ENCODE data around the gene ASPA. TPM values are rescaled to one million over a fixed set of nuclear protein-coding genes. Genes with fewer than 3 reads are reported as not detected.
A peak's percentile ranks its signal among the peaks of the same experiment; 100 is the strongest.

Gene ASPA
- total and polyA plus RNA-seq, 2 of the 13 experiments (the other 11 are each of a cell fraction or from before 2014, with no cell fraction given): not detected

- no peak for ATAC-seq
- POLR2A ChIA-PET: no interaction called here
- no peak for TF ChIP-seq MAF1 (CRISPR knock-in tag; IDR thresholded peaks at IDR 0.05; ENCODE audit: borderline replicate concordance)
- TF ChIP-seq ZNF562 (CRISPR knock-in tag; IDR thresholded peaks at IDR 0.05; ENCODE audit: borderline replicate concordance): no peak
- TF ChIP-seq ZNF792 (CRISPR knock-in tag; IDR thresholded peaks at IDR 0.05): no peak
- 45% methylated on average over 8 of the region's 8 CpGs for WGBS (ENCODE audit: low lambda C conversion rate)
- intact Hi-C loops (cut with micrococcal nuclease; ENCODE audit: unreplicated experiment): no loop called here
- H3K36me3 ChIP-seq (replicated peaks in 1 of 2; ENCODE audit: control insufficient read depth in 1 of 2, insufficient read depth in 2 of 2, low read length in 2 of 2): no peaks in the 10 kb centered on the region
- no TSS peak for BruUV-seq (replicated peaks)
- H3K4me2 ChIP-seq (ENCODE audit: low read depth, low read length): no peak overlapping the region
- H3K27me3 ChIP-seq (ENCODE audit: control insufficient read depth in 1 of 2, insufficient read depth in 2 of 2, low read length in 2 of 2): no peaks in the 10 kb centered on the region; a peak in 1 of 5 replicates
- no peaks in the 10 kb centered on the region for H4K20me1 ChIP-seq (ENCODE audit: insufficient read depth, low read length)
- no peak for DNase-seq (ENCODE audit: low spot score)
- FAIRE-seq: no peak
- H3K9me3 ChIP-seq (ENCODE audit: low read length): no peaks in the 10 kb centered on the region
- H3K27ac ChIP-seq (ENCODE audit: extremely low read length, insufficient read depth, low read length): no peak overlapping the region
- no peak overlapping the region for H3K9ac ChIP-seq (ENCODE audit: insufficient read depth, low read depth, low read length)
- peaks cover 32% of the 10 kb centered on the region for H3K4me1 ChIP-seq (ENCODE audit: insufficient read depth, low read length)
- no peaks in the 10 kb centered on the region for H3K79me2 ChIP-seq (ENCODE audit: insufficient read depth, low read length)
- H2AFZ ChIP-seq (ENCODE audit: low read length): no peak overlapping the region
- CTCF ChIA-PET (ENCODE audit: low intra/inter-chr PET ratio, low total read pairs): no interaction called here
- no peak overlapping the region for H3K4me3 ChIP-seq (replicated peaks in 1 of 3; ENCODE audit: insufficient read depth in 1 of 3, low read depth in 2 of 3, low read length in 3 of 3)
- in situ Hi-C loops (cut with HindIII; ENCODE audit: extremely low pct_ligation_motif_present, low pct_unique_long_range_greater_than_20kb): no loop called here
Measured at GRCh38 chr17:3539881-3540540, 64.2 kb downstream of the ASPA start.

DNA sequence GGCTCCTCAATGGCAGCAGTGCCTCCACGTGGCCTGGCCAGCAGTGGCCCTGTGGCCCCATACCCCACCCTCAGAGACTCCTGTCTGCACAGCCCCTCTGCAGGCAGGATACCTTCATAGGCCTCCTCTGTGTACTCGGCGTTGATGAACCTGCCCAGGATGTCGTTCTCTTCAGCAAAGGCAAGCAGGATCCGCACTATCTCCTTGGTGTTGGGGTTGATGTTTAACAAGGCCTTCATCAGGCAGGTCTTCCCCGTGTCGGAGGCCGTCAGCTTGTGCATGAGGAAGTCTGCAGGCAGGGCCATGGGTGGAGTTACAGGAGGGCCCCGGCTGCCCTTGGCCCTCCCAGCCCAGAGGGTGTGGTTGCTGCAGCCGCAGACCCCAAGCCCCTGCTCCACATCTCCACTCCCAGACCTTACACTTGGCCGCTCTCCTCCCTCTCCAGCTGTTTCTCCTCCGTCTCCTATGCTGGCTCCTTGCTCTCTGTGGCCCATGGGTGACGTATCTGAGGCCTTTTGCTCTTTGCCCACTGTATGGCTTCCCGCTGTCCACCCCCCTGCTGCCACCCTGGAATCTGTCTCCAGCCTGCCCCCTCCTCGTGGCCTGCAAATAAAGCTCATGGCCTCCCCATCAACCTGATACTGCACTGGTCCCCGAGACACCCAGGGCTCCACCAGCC lies 66.8 kb downstream of the ASPA start:
- WGBS (ENCODE audit: low lambda C conversion rate): 14% methylated on average over 6 of the region's 16 CpGs
- Histone ChIP-seq H3K4me1 (ENCODE audit: insufficient read depth, low read length) (peaks cover 42% of the 10 kb centered on the region), H3K79me2 (ENCODE audit: insufficient read depth, low read length) (no peaks in the 10 kb centered on the region), H2AFZ (ENCODE audit: low read length) (no peak overlapping the region), H3K27me3 (ENCODE audit: control insufficient read depth in 1 of 2, insufficient read depth in 2 of 2, low read length in 2 of 2) (no peaks in the 10 kb centered on the region; a peak in 1 of 5 replicates), H3K9ac (ENCODE audit: insufficient read depth, low read depth, low read length) (no peak overlapping the region), H3K9me3 (ENCODE audit: low read length) (no peaks in the 10 kb centered on the region), H3K4me2 (ENCODE audit: low read depth, low read length) (peak overlapping the region; percentile 69), H3K36me3 (replicated peaks in 1 of 2; ENCODE audit: control insufficient read depth in 1 of 2, insufficient read depth in 2 of 2, low read length in 2 of 2) (no peaks in the 10 kb centered on the region), H4K20me1 (ENCODE audit: insufficient read depth, low read length) (no peaks in the 10 kb centered on the region), H3K27ac (ENCODE audit: extremely low read length, insufficient read depth, low read length) (no peak overlapping the region), H3K4me3 (replicated peaks in 1 of 3; ENCODE audit: insufficient read depth in 1 of 3, low read depth in 2 of 3, low read length in 3 of 3) (peak overlapping the region in 1 of 3 experiments; percentile 46; a peak in 1 of 6 replicates)
- ATAC-seq: peak; percentile 69
- peak; percentile 21 for DNase-seq (ENCODE audit: low spot score)
- CTCF ChIA-PET (ENCODE audit: low intra/inter-chr PET ratio, low total read pairs): no interaction called here
- no peak for FAIRE-seq
- POLR2A ChIA-PET: no interaction called here
- intact Hi-C loops (cut with micrococcal nuclease; ENCODE audit: unreplicated experiment) (no loop called here), in situ Hi-C loops (cut with HindIII; ENCODE audit: extremely low pct_ligation_motif_present, low pct_unique_long_range_greater_than_20kb) (no loop called here)
- no TSS peak for BruUV-seq (replicated peaks)
- TF ChIP-seq, protein P1, sequence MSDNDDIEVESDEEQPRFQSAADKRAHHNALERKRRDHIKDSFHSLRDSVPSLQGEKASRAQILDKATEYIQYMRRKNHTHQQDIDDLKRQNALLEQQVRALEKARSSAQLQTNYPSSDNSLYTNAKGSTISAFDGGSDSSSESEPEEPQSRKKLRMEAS (IDR thresholded peaks at IDR 0.05): 0 out of 2 replicates have a peak, but pooled peaks have one; percentile 17
- TF ChIP-seq ZFX (CRISPR knock-in tag; IDR thresholded peaks at IDR 0.05; ENCODE audit: low read depth) (peak; percentile 65), ZNF337 (CRISPR knock-in tag; IDR thresholded peaks at IDR 0.05; ENCODE audit: borderline replicate concordance, low read depth) (no peak), STAG1 (CRISPR knock-in tag; IDR thresholded peaks at IDR 0.05) (peak; percentile 20; the same call in 1 of the 2 replicates), HOXA3 (CRISPR knock-in tag; IDR thresholded peaks at IDR 0.05) (peak; percentile 20; the same call in 1 of the 2 replicates), ARID5B (CRISPR knock-in tag; IDR thresholded peaks at IDR 0.05) (0 out of 2 replicates have a peak, but pooled peaks have one; percentile 11), SALL1 (CRISPR knock-in tag; IDR thresholded peaks at IDR 0.05) (0 out of 2 replicates have a peak, but pooled peaks have one; percentile 10)
- TF ChIP-seq, protein P2, sequence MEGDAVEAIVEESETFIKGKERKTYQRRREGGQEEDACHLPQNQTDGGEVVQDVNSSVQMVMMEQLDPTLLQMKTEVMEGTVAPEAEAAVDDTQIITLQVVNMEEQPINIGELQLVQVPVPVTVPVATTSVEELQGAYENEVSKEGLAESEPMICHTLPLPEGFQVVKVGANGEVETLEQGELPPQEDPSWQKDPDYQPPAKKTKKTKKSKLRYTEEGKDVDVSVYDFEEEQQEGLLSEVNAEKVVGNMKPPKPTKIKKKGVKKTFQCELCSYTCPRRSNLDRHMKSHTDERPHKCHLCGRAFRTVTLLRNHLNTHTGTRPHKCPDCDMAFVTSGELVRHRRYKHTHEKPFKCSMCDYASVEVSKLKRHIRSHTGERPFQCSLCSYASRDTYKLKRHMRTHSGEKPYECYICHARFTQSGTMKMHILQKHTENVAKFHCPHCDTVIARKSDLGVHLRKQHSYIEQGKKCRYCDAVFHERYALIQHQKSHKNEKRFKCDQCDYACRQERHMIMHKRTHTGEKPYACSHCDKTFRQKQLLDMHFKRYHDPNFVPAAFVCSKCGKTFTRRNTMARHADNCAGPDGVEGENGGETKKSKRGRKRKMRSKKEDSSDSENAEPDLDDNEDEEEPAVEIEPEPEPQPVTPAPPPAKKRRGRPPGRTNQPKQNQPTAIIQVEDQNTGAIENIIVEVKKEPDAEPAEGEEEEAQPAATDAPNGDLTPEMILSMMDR (CRISPR knock-in tag; IDR thresholded peaks at IDR 0.05): peak; percentile 40; the same call in 1 of the 2 replicates
